HL-60 (cell line): ENCODE data around the gene AMT.

Source experiments
- DNase-seq, 2 experiments: peaks; one replicate each; pipeline ENCODE4 v3.0.0-alpha.2; 2010 to 2020; ENCODE audit warnings: low read depth in 1 of 2, low spot score in 1 of 2
- H3K27ac ChIP-seq: fragments of 250-450 bp; sonication (Bioruptor Pico); replicated peaks from 2 replicates; pipeline ENCODE4 v1.5.1; 2020; ENCODE audit warnings: mild to moderate bottlenecking, moderate library complexity
- H3K27me3 ChIP-seq: fragments of 250-450 bp; sonication (Bioruptor Pico); 2 replicates; pipeline ENCODE4 v1.5.1; 2021; ENCODE audit warnings: mild to moderate bottlenecking, moderate library complexity; ENCODE audit not compliant: insufficient read depth, poor library complexity, severe bottlenecking
- H3K4me3 ChIP-seq: replicated peaks from 2 replicates; pipeline ENCODE4 v1.5.1; 2011; ENCODE audit warnings: mild to moderate bottlenecking, control low read depth, low read length; ENCODE audit not compliant: insufficient read depth
- CTCF ChIP-seq: IDR thresholded peaks from one replicate; pipeline ENCODE4 v1.5.1; 2011; ENCODE audit warnings: low read length, control low read depth, inconsistent platforms; ENCODE audit not compliant: insufficient read depth
- GABPA ChIP-seq: IDR thresholded peaks from 2 replicates; pipeline ENCODE4 v1.6.1; 2012; ENCODE audit warnings: low read depth
- POLR2AphosphoS5 ChIP-seq: IDR thresholded peaks from 2 replicates; pipeline ENCODE4 v1.6.1; 2012; ENCODE audit warnings: low read depth
- REST ChIP-seq: IDR thresholded peaks from 2 replicates; pipeline ENCODE4 v1.6.1; 2012; ENCODE audit warnings: low read depth; ENCODE audit not compliant: insufficient replicate concordance
- SPI1 ChIP-seq: IDR thresholded peaks from 2 replicates; pipeline ENCODE4 v1.6.1; 2012; ENCODE audit warnings: low read depth, mild to moderate bottlenecking, borderline replicate concordance
- long read RNA-seq: library from polyadenylated mRNA; unstranded; transcript quantifications from one replicate; pipeline ENCODE4 v2.0.0, GENCODE V29; 2020

The AMT gene
- long read RNA-seq, partial matches to known transcripts = 0 of 1 reads
- long read RNA-seq, other reads (novel, unspliced or antisense) = 0 of 1 reads

GRCh38 chr3:49422379-49423248 lies at the start of gene AMT:
Gene AMT, minus strand, starts transcription at chr3:49422473. Its CDS starts 23 bp downstream, at chr3:49422450.
- no peak for DNase-seq
- TF ChIP-seq GABPA (no peak), POLR2AphosphoS5 (no peak), CTCF (no peak), SPI1 (no peak), REST (no peak)
- Histone ChIP-seq H3K27ac (no peak within 1 kb of the TSS), H3K27me3 (no peaks in the 10 kb centered on the region), H3K4me3 (no peak within 1 kb of the TSS)

- TF ChIP-seq CTCF (no peak), REST (no peak), SPI1 (no peak), POLR2AphosphoS5 (no peak), GABPA (no peak)
- no peaks in the 10 kb centered on the region for H3K27me3 ChIP-seq
- peak overlapping the region; percentile 64 for H3K4me3 ChIP-seq
- peak overlapping the region; percentile 63 for H3K27ac ChIP-seq
- DNase-seq = peak in 1 of 2 experiments; percentile 11
Measured at GRCh38 chr3:49470714-49471420, 48.6 kb upstream of the AMT start.

- DNase-seq = peak; percentile 88 to 95
- TF ChIP-seq SPI1 (peak; percentile 11; the same call in 1 of the 2 replicates), GABPA (no peak)
Measured at GRCh38 chr3:49469936-49470713, 47.9 kb upstream of the AMT start, which contains the start of gene DAG1. Gene DAG1, plus strand, starts transcription at chr3:49470267. Its CDS starts 40,268 bp downstream, at chr3:49510535.

More at GRCh38 chr3:49469936-49470713, 47.9 kb upstream of the AMT start, which contains the start of gene DAG1:
- H3K27me3 ChIP-seq = no peaks in the 10 kb centered on the region
- H3K27ac ChIP-seq = peak within 1 kb of the TSS; percentile 66
- H3K4me3 ChIP-seq = peak within 1 kb of the TSS; percentile 64
